Stomach (tissue), 9 donors: Measurements from ENCODE around the gene PRRX2. TPM values are rescaled to one million over a fixed set of nuclear protein-coding genes. Genes with fewer than 3 reads are reported as not detected.
"Not testable (repeated sequence)": the region's sequence is repeated elsewhere in the genome, so short reads cannot be mapped to it uniquely, and the experiment has no call there.

Source experiments
- DNase-seq, 2 donors: peaks; one replicate each; pipeline versions ENCODE4 v3.0.0 to v3.0.0-alpha.2; 2013 to 2019
- H3K27ac ChIP-seq, 5 donors: fragments of 200-600 bp in 4 of 5; sonication (generic) in 4 of 5; one replicate each; pipeline ENCODE4 v1.5.1; 2013 to 2019; ENCODE audit warnings: mild to moderate bottlenecking in 1 of 5, moderate library complexity in 1 of 5
- H3K27me3 ChIP-seq, 3 donors: fragments of 200-600 bp; sonication (generic); one replicate each; pipeline ENCODE4 v1.5.1; 2017 to 2019; ENCODE audit warnings: mixed run types in 1 of 3
- H3K36me3 ChIP-seq, 4 donors: fragments of 200-600 bp; sonication (generic); 1 replicate in 3 of 4; 2 replicates in 1 of 4; pipeline ENCODE4 v1.5.1; 2016 to 2019
- H3K4me1 ChIP-seq, 4 donors: fragments of 200-600 bp; sonication (generic); one replicate each; pipeline ENCODE4 v1.5.1; 2016 to 2019
- H3K4me3 ChIP-seq, 4 donors: fragments of 200-600 bp; sonication (generic) in 3 of 4; one replicate each; pipeline ENCODE4 v1.5.1; 2016 to 2019; ENCODE audit warnings: mild to moderate bottlenecking in 1 of 4
- H3K9me3 ChIP-seq, 4 donors: fragments of 200-600 bp; sonication (generic); one replicate each; pipeline ENCODE4 v1.5.1; 2016 to 2019
- CTCF ChIP-seq, 7 experiments: fragments of 450-650 bp in 4 of 7; fragments of 200-600 bp in 3 of 7; sonication (generic) in 3 of 7; IDR thresholded peaks; one replicate each; pipeline ENCODE4 v1.5.1; 2016 to 2019; ENCODE audit warnings: antibody characterized with exemption in 7 of 7, control low read depth in 2 of 7, mild to moderate bottlenecking in 1 of 7
- EP300 ChIP-seq: sonication (generic); formaldehyde crosslinking; IDR thresholded peaks from one replicate; pipeline ENCODE4 v1.6.1; 2017; ENCODE audit warnings: antibody characterized with exemption
- POLR2A ChIP-seq, 4 donors: fragments of 450-650 bp; IDR thresholded peaks; one replicate each; pipeline ENCODE4 v1.6.1; 2016; ENCODE audit warnings: antibody characterized with exemption in 4 of 4, control low read depth in 2 of 4, mild to moderate bottlenecking in 1 of 4, moderate library complexity in 1 of 4
- POLR2AphosphoS5 ChIP-seq, 3 donors: sonication (generic); formaldehyde crosslinking; IDR thresholded peaks; one replicate each; pipeline ENCODE4 v1.6.1; 2016; ENCODE audit warnings: antibody characterized with exemption in 3 of 3
- WGBS, 5 donors: extraction: QIAGEN DNeasy Blood & Tissue Kit in 3 of 5; methylation state at CpG; one replicate each; pipeline versions ENCODE4 v1.1.5 to v1.1.7; 2013 to 2018; 5-methylcytosine and 5-hydroxymethylcytosine counted together
- intact Hi-C: fragments of 100-400 bp; cut with DNase I; formaldehyde crosslinking; loops from one replicate; pipeline ENCODE4 v1.15.1; 2023; ENCODE audit warnings: low total_unique reads
- polyA plus RNA-seq, 3 donors: library from polyadenylated mRNA; stranded (reverse); fragments of 200-250 nt; gene quantifications; one replicate each; pipeline ENCODE4 v1.2.3, GENCODE V29; 2013
- total RNA-seq, 5 donors: library from RNA; depleted of rRNA; stranded (reverse); fragments of >200 nt; gene quantifications; one replicate each; pipeline versions ENCODE4 v1.1.0 to v1.2.3, GENCODE V29; 2014 to 2016
- donor health status: healthy with polysubstance abuse.
- donor health status: Bipolar disorder and iron deficiency.
- donor health status: healthy.

Gene PRRX2
- total and polyA plus RNA-seq, 8 donors = 0.87 to 8.4 (median 3.0) TPM; not detected in 2

GRCh38 chr9:129656795-129657390, 8.6 kb upstream of the PRRX2 start:
- intact Hi-C loops = loop anchor here (10.0 kb wide), 1 partner anchor 68 kb away; no protein-coding TSS in a partner anchor

GRCh38 chr9:129661029-129661428, 4.4 kb upstream of the PRRX2 start:
- H3K36me3 ChIP-seq = no peaks in the 10 kb centered on the region
- H3K27ac ChIP-seq = no peak overlapping the region
- H3K9me3 ChIP-seq = no peaks in the 10 kb centered on the region
- intact Hi-C loops = no loop called here
- H3K4me1 ChIP-seq = peaks cover 5 to 10% (median 9%) of the 10 kb centered on the region in 4 donors
- TF ChIP-seq EP300 (no peak), CTCF (IDR thresholded peaks at IDR 0.05) (no peak), POLR2AphosphoS5 (IDR thresholded peaks at IDR 0.05) (no peak), POLR2A (IDR thresholded peaks at IDR 0.05) (no peak)
- 55 to 84% (median 79%) methylated on average over 2 of the region's 2 CpGs for WGBS, 5 donors
- H3K27me3 ChIP-seq = peaks cover 0 to 37% (median 15%) of the 10 kb centered on the region in 3 donors
- DNase-seq = no peak
- H3K4me3 ChIP-seq = no peak overlapping the region

More at GRCh38 chr9:129656795-129657390, 8.6 kb upstream of the PRRX2 start:
- H3K36me3 ChIP-seq = no peaks in the 10 kb centered on the region
- H3K4me3 ChIP-seq = no peak overlapping the region
- H3K27me3 ChIP-seq = peaks cover 0 to 8% (median 0%) of the 10 kb centered on the region in 3 donors
- H3K27ac ChIP-seq = no peak overlapping the region
- TF ChIP-seq POLR2AphosphoS5 (IDR thresholded peaks at IDR 0.05) (no peak), POLR2A (IDR thresholded peaks at IDR 0.05) (no peak), EP300 (no peak), CTCF (IDR thresholded peaks at IDR 0.05) (no peak)
- DNase-seq = no peak
- WGBS, 5 donors = 73 to 80% (median 78%) methylated on average over 11 to 12 of the region's 12 CpGs
- H3K4me1 ChIP-seq = peaks cover 0 to 14% (median 8%) of the 10 kb centered on the region in 4 donors
- H3K9me3 ChIP-seq = no peaks in the 10 kb centered on the region

GRCh38 chr9:129662239-129662638, 3.2 kb upstream of the PRRX2 start:
- H3K36me3 ChIP-seq, H3K4me3 ChIP-seq, H3K9me3 ChIP-seq, intact Hi-C loops, H3K27ac ChIP-seq, DNase-seq: not testable (repeated sequence)
- WGBS, 5 donors = 56 to 72% (median 66%) methylated on average over 3 of the region's 3 CpGs
- H3K4me1 ChIP-seq = peaks cover 9 to 21% (median 19%) of the 10 kb centered on the region in 4 donors
- H3K27me3 ChIP-seq = peaks cover 0 to 49% (median 27%) of the 10 kb centered on the region in 3 donors

- no peak for TF ChIP-seq POLR2AphosphoS5 (IDR thresholded peaks at IDR 0.05)
- TF ChIP-seq CTCF (IDR thresholded peaks at IDR 0.05) = no peak
- TF ChIP-seq EP300 = no peak
- TF ChIP-seq POLR2A (IDR thresholded peaks at IDR 0.05) = no peak
- peak overlapping the region; percentile 39 to 53 (median 43) for H3K4me3 ChIP-seq
- peak overlapping the region in 2 of 5 donors; percentile 14 to 29 for H3K27ac ChIP-seq
- peaks cover 9 to 21% (median 19%) of the 10 kb centered on the region in 4 donors for H3K4me1 ChIP-seq
- peaks cover 0 to 72% (median 33%) of the 10 kb centered on the region in 3 donors for H3K27me3 ChIP-seq
- peak in 1 of 2 donors; percentile 49 for DNase-seq
- H3K9me3 ChIP-seq = no peaks in the 10 kb centered on the region
- no peaks in the 10 kb centered on the region for H3K36me3 ChIP-seq
- WGBS, 5 donors = 8 to 20% (median 12%) methylated on average over 20 to 36 of the region's 36 CpGs
- intact Hi-C loops = no loop called here
Measured at GRCh38 chr9:129664746-129665388, 580 bp upstream of the PRRX2 start.
